MCF 10A (cell line): ENCODE measurements around the gene XYLT1. TPM values are rescaled to one million over a fixed set of nuclear protein-coding genes. Genes with fewer than 3 reads are reported as not detected.
A peak's percentile ranks its signal among the peaks of the same experiment; 100 is the strongest.

Experiments
- BruUV-seq: library from RNA; stranded (reverse); fragments of 400-500 nt; replicated peaks from 2 replicates; lab custom pipeline; 2021; lab: Mats Ljungman, UMichigan
- CTCF ChIA-PET: fragments of 300-600 bp; sonication (Branson Sonifier 250); formaldehyde crosslinking; extraction: SDS; loops from one replicate; lab custom pipeline; 2021; ENCODE audit warnings: antibody characterized with exemption, inconsistent platforms; lab: Yijun Ruan, JAX
- POLR2A ChIA-PET: fragments of 300-600, 350-650 bp; sonication (Branson Sonifier 250); formaldehyde crosslinking; extraction: SDS; loops from one replicate; lab custom pipeline; 2020; ENCODE audit warnings: antibody characterized with exemption, inconsistent platforms; lab: Yijun Ruan, JAX
- DNase-seq: peaks from one replicate; pipeline ENCODE4 v3.0.0-alpha.2; 2018; ENCODE audit not compliant: unreplicated experiment
- H3K27ac Mint-ChIP-seq: one replicate; pipeline ENCODE4 v1.8.0; 2022; ENCODE audit warnings: mild to moderate bottlenecking, low read depth, mixed read lengths; ENCODE audit not compliant: unreplicated experiment
- H3K27me3 Mint-ChIP-seq: one replicate; pipeline ENCODE4 v1.8.0; 2022; ENCODE audit warnings: mixed read lengths; ENCODE audit not compliant: insufficient read depth, unreplicated experiment
- H3K36me3 Mint-ChIP-seq: one replicate; pipeline ENCODE4 v1.8.0; 2022; ENCODE audit warnings: mild to moderate bottlenecking, moderate library complexity, mixed read lengths; ENCODE audit not compliant: insufficient read depth, unreplicated experiment
- H3K4me1 Mint-ChIP-seq: one replicate; pipeline ENCODE4 v1.8.0; 2022; ENCODE audit warnings: mixed read lengths; ENCODE audit not compliant: insufficient read depth, unreplicated experiment
- H3K4me3 Mint-ChIP-seq: one replicate; pipeline ENCODE4 v1.8.0; 2022; ENCODE audit warnings: mild to moderate bottlenecking, moderate library complexity, mixed read lengths; ENCODE audit not compliant: unreplicated experiment
- H3K9me3 Mint-ChIP-seq: one replicate; pipeline ENCODE4 v1.8.0; 2022; ENCODE audit warnings: mixed read lengths; ENCODE audit not compliant: unreplicated experiment
- CTCF ChIP-seq: fragments of 200-600 bp; IDR thresholded peaks from one replicate; pipeline ENCODE4 v1.8.0; 2022; ENCODE audit warnings: antibody characterized with exemption, mild to moderate bottlenecking; ENCODE audit not compliant: unreplicated experiment
- intact Hi-C: fragments of 100-400 bp; cut with micrococcal nuclease; formaldehyde crosslinking; loops from 2 replicates; pipeline ENCODE4 v1.14.1; 2022
- total RNA-seq: library from RNA; stranded (reverse); gene quantifications from 2 replicates; pipeline ENCODE4 v1.2.3, GENCODE V29; 2022

XYLT1 gene
- total RNA-seq, 1 experiment from 2014 or later, result not detected

GRCh38 chr16:17476414-17477259 is 5.9 kb upstream of the XYLT1 start:
- ChIA-PET CTCF (no interaction called here), POLR2A (no interaction called here)
- BruUV-seq, result no TSS peak
- Mint-ChIP-seq H3K36me3 (no peaks in the 10 kb centered on the region), H3K27me3 (no peaks in the 10 kb centered on the region), H3K4me1 (no peaks in the 10 kb centered on the region), H3K4me3 (no peak overlapping the region), H3K27ac (no peak overlapping the region), H3K9me3 (peaks cover 37% of the 10 kb centered on the region)
- peak; percentile 30 for DNase-seq
- intact Hi-C loops, result no loop called here
- no peak for TF ChIP-seq CTCF

- H3K36me3 Mint-ChIP-seq, result no peaks in the 10 kb centered on the region
- no peak for DNase-seq
- ChIA-PET POLR2A (no interaction called here), CTCF (no interaction called here)
- intact Hi-C loops, result no loop called here
- no TSS peak for BruUV-seq
- H3K4me3 Mint-ChIP-seq, result no peak overlapping the region
- peaks cover 22% of the 10 kb centered on the region for H3K9me3 Mint-ChIP-seq
- no peaks in the 10 kb centered on the region for H3K4me1 Mint-ChIP-seq
- H3K27ac Mint-ChIP-seq, result no peak overlapping the region
- no peak for TF ChIP-seq CTCF
- H3K27me3 Mint-ChIP-seq, result no peaks in the 10 kb centered on the region
These were observed 4.3 kb upstream of the XYLT1 start for GRCh38 chr16:17475104-17475503.

GRCh38 chr16:17474572-17474971 is 3.8 kb upstream of the XYLT1 start:
- ChIA-PET CTCF (no interaction called here), POLR2A (no interaction called here)
- BruUV-seq, result no TSS peak
- Mint-ChIP-seq H3K4me3 (no peak overlapping the region), H3K36me3 (no peaks in the 10 kb centered on the region), H3K4me1 (no peaks in the 10 kb centered on the region), H3K27ac (no peak overlapping the region), H3K27me3 (no peaks in the 10 kb centered on the region), H3K9me3 (peaks cover 24% of the 10 kb centered on the region)
- DNase-seq, result no peak
- intact Hi-C loops, result no loop called here
- TF ChIP-seq CTCF, result no peak

- Mint-ChIP-seq H3K27me3 (no peaks in the 10 kb centered on the region), H3K27ac (no peak overlapping the region), H3K4me3 (no peak overlapping the region), H3K9me3 (peaks cover 28% of the 10 kb centered on the region), H3K4me1 (no peaks in the 10 kb centered on the region), H3K36me3 (no peaks in the 10 kb centered on the region)
- no peak for DNase-seq
- intact Hi-C loops, result no loop called here
- no peak for TF ChIP-seq CTCF
- BruUV-seq, result no TSS peak
- ChIA-PET CTCF (no interaction called here), POLR2A (no interaction called here)
These were observed 3.3 kb upstream of the XYLT1 start for GRCh38 chr16:17474037-17474436.
